Measurements from ENCODE around the gene ITGBL1. TPM values are rescaled to one million over a fixed set of nuclear protein-coding genes. Genes with fewer than 3 reads are reported as not detected.
"Not testable (repeated sequence)": the region's sequence is repeated elsewhere in the genome, so short reads cannot be mapped to it uniquely, and the experiment has no call there.

Gene ITGBL1
- total RNA-seq, 1 experiment from 2014 or later = 9.4 TPM

DNA sequence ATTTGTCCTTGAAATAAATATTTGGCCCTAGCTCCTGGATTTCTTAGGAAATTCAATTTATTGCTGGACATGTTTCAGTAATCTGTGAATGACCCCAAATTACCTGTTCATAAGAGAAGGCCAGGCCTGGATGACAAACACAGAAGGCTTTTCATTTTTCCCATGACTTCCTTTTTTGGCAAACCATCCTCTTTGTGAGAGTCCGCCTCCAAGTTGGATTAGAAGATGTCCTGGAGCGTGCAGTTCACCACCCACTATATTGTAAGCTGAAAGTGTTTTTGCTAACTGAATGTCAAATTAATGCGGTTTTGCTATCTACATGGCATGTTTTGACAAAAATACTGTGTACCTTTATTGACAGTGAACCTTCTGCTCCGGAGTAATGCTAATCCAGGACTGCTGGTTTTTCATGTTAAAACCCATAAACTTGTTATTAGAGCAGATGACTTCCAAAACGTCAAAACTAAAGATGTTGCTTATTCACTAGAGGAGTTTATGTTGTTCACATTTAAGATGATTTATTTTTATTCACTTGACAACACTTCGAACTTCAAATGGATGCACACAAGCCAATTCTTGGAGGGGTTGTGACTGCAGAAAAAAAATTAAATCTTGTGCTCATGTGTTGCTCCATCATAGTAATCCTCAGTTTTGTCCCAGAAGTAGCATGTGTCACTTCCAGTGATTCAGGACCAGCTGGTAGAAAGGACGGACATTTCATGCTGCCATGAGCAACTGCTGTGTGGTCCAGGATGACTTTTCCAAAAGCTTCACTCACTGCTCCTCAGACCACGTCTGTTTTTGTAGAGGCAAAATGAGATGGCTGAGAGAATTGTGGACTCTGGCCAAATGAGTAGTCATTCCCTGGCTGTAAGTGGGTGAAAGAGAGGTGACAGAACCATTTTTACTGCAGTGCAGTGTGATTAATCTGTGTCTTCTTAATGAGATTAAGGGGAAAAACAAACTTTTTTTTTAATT lies 71.0 kb downstream of the ITGBL1 start:
- DNase-seq = peak; percentile 76
- peaks cover 2% of the 10 kb centered on the region; the same call in 1 of the 2 replicates for H3K36me3 ChIP-seq
- no peak overlapping the region for H3K4me3 ChIP-seq
- no peaks in the 10 kb centered on the region for H3K27me3 ChIP-seq
- H3K9me3 ChIP-seq = no peaks in the 10 kb centered on the region

DNA sequence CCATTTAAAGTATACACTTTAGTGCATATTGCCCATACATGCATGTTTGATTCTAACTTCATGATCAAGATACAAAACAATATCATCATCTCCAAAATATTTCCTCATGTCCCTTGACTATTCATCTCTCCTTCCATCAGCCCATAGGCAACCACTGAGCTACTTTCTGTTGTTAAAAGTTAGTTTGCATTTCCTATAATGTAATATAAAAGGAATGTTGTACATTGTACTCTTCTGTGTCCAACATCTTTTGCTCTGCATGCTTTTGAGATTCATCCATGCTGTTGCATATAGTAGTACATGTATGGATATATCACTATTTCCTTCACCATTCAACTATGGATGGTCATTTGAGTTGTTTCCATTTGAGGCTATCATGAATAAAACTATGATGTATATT lies 74.7 kb downstream of the ITGBL1 start:
- H3K36me3 ChIP-seq = no peaks in the 10 kb centered on the region
- DNase-seq = no peak
- H3K4me3 ChIP-seq = no peak overlapping the region
- H3K27me3 ChIP-seq = no peaks in the 10 kb centered on the region
- no peaks in the 10 kb centered on the region for H3K9me3 ChIP-seq

DNA sequence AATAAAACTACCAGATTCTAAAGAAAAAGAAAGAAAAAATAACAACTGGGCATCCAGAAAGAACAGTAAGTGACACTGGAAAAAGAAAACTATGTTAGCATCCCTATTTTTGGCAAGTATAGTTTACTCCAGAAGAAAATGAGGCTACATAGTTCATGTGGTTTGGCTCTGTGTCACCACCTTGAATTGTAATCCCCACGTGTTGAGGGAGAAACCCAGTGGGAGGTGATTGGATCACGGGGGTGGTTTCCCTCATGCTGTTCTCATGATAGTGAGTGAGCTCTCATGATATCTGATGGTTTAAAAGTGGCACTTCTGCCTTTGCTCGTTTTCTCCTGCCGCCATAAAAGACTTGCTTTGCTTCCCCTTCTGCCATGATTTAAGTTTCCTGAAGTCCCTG lies 76.9 kb downstream of the ITGBL1 start:
- DNase-seq = peak; percentile 81
- no peaks in the 10 kb centered on the region for H3K36me3 ChIP-seq
- no peaks in the 10 kb centered on the region for H3K9me3 ChIP-seq
- no peaks in the 10 kb centered on the region for H3K27me3 ChIP-seq
- no peak overlapping the region for H3K4me3 ChIP-seq

DNA sequence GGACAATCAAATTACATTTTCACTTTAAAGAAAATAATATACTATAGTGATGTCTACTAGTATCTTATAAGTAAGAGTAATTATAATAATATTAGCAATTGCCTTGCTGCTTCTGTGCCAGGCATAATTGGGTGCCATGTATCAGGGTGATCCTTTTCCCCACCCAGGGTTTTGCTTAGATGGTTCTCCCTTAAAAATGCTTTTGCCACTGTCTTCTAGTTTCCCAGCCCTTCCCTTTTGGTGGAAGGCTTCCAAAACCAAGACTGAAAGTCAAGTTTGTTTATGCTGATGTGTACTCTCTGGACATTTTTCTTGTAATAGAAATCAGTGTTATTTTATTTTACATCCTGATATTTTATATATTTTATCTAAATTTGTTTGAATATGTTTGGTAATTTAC lies 77.8 kb downstream of the ITGBL1 start:
- Histone ChIP-seq H3K36me3 (no peaks in the 10 kb centered on the region), H3K9me3 (no peaks in the 10 kb centered on the region), H3K27me3 (no peaks in the 10 kb centered on the region), H3K4me3 (no peak overlapping the region)
- no peak for DNase-seq

DNA sequence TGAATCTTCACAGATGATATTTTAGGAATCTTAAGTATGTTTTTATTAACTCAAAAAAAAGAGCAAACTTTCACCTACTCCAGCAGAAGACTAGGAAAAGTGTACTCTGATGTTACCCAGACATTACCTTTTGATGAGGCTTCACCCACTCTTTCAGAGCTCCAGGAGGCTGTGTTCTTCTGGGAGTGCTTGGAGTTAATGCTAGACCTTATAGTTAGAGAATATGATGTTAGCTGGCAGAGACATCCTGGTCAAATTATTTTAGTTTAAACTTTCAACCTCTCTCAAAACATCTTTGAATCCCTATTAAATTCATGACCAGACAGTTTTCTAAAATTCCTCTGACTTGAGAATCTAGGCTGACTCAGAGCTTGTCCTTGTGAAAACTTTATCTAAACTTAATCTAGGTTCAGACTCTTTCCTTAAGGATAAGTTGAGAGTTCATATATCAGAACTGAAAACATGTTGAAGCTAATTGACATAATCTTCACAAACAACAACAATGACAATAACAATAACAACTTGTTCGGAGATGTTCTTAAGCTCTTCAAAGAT lies 82.8 kb downstream of the ITGBL1 start:
- DNase-seq = no peak

DNA sequence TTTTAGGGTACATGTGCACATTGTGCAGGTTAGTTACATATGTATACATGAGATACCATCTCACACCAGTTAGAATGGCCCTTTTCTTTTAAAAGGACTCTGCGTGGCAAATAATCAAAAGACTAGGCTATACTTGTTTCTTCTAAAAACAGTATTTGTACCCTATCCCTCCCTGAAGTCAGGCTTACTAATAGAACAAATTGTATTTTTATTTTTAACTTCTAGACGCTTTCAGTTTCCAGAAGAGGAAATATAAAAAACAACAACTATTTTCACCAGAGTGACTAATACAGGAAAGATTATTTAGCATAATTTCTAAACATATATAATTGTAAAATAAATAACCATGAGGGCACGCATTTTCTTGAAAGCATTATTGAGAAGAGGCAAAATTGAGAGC lies 83.6 kb downstream of the ITGBL1 start:
- no peaks in the 10 kb centered on the region for H3K36me3 ChIP-seq
- H3K9me3 ChIP-seq = 0 out of 2 replicates have a peak, but pooled peaks cover 2% of the 10 kb centered on the region
- H3K27me3 ChIP-seq = no peaks in the 10 kb centered on the region
- no peak overlapping the region for H3K4me3 ChIP-seq
- no peak for DNase-seq

More for the DNA sequence above, 82.8 kb downstream of the ITGBL1 start:
- Histone ChIP-seq H3K36me3 (no peaks in the 10 kb centered on the region), H3K9me3 (0 out of 2 replicates have a peak, but pooled peaks cover 2% of the 10 kb centered on the region), H3K4me3 (no peak overlapping the region), H3K27me3 (no peaks in the 10 kb centered on the region)

DNA sequence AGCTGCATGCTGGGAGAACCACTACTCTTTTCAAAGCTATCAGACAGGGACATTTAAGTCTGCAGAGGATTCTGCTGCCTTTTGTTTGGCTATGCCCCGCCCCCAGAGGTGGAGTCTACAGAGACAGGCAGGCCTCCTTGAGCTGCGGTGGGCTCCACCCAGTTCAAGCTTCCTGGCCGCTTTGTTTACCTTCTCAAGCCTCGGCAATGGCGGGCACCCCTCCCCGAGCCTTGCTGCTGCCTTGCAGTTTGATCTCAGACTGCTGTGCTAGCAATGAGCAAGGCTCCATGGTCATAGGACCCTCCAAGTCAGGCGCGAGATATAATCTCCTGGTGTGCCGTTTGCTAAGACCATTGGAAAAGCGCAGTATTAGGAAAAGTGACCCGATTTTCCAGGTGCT lies 92.1 kb downstream of the ITGBL1 start:
- H3K36me3 ChIP-seq, H3K4me3 ChIP-seq, DNase-seq, H3K9me3 ChIP-seq, H3K27me3 ChIP-seq: not testable (repeated sequence)

DNA sequence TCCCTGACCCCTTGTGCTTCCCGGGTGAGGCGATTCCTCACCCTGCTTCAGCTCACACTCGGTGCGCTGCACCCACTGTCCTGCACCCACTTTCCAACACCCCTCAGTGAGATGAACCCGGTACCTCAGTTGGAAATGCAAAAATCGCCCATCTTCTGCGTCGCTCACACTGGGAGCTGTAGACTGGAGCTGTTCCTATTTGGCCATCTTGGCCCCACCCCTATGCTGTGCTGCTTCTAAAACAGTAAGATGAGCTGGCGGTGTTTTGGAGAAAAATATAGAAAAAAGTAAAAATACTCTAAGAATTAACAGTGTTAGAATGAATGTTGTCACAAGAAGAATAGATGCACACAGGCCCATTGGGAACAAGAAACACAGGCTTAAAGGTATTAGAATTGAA lies 92.5 kb downstream of the ITGBL1 start:
- H3K4me3 ChIP-seq = no peak overlapping the region
- H3K27me3 ChIP-seq = no peaks in the 10 kb centered on the region
- no peak for DNase-seq
- H3K9me3 ChIP-seq = no peaks in the 10 kb centered on the region
- no peaks in the 10 kb centered on the region for H3K36me3 ChIP-seq

DNA sequence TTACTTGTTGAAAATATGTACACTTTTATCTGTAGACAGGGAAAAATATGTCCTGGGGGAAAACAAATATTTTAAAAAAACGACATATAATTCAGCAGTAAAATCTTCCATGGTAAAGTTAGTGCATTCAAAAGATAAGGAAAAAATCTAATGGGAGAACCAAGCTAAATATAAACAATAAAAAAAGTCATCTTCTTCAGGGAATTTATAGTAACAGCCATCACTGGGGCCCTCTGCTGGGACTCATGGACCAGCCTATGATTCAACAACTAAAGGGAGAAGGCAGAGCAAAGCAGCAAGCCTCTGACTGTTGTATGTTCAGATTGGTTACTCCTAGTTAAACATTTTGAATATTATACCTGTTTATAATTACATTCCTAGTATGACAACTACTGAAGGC lies 93.0 kb downstream of the ITGBL1 start:
- H3K4me3 ChIP-seq = no peak overlapping the region
- H3K36me3 ChIP-seq = no peaks in the 10 kb centered on the region
- DNase-seq = peak; percentile 28
- H3K9me3 ChIP-seq = no peaks in the 10 kb centered on the region
- H3K27me3 ChIP-seq = no peaks in the 10 kb centered on the region

DNA sequence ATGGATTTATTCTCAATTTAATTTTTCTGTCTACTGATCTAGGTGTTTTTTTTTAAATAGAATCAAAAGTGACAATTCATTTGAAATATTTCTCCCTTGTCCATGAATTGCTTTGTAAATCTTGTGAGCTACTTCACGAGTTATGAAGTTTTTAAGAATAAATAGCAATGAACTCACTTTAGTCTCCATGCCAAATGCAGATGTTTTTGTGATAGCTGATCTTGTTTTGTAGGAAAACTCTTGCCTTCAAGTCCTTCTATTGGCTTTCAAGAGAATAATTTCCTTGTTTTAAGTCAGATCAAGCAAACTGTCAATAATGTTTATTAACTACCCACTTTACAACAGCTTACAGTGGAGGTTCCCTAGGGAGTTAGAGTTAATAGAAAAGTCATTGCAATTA lies 99.8 kb downstream of the ITGBL1 start:
- Histone ChIP-seq H3K4me3 (no peak overlapping the region), H3K9me3 (no peaks in the 10 kb centered on the region), H3K27me3 (no peaks in the 10 kb centered on the region), H3K36me3 (no peaks in the 10 kb centered on the region)
- no peak for DNase-seq

DNA sequence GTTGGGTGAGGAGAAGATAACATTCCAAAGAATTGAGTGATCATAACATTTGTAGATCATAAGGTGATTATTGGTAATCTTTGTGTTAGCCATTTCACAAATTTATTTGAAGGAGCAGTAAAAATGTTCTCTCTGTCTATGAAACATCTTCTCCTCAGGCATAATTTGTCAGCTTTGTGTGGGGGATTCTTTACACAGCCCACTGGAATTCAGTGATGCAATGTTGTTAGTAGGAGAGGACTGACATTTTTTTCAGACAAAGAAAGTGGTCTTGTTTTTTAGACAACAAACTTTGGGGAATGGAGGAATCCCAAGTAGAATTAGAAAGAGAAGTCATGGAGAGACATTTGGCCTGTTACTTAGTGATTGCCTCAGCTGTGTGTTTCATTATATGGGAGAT lies 100.3 kb downstream of the ITGBL1 start:
- no peak overlapping the region for H3K4me3 ChIP-seq
- no peaks in the 10 kb centered on the region for H3K36me3 ChIP-seq
- H3K9me3 ChIP-seq = no peaks in the 10 kb centered on the region
- no peaks in the 10 kb centered on the region for H3K27me3 ChIP-seq
- DNase-seq = no peak

DNA sequence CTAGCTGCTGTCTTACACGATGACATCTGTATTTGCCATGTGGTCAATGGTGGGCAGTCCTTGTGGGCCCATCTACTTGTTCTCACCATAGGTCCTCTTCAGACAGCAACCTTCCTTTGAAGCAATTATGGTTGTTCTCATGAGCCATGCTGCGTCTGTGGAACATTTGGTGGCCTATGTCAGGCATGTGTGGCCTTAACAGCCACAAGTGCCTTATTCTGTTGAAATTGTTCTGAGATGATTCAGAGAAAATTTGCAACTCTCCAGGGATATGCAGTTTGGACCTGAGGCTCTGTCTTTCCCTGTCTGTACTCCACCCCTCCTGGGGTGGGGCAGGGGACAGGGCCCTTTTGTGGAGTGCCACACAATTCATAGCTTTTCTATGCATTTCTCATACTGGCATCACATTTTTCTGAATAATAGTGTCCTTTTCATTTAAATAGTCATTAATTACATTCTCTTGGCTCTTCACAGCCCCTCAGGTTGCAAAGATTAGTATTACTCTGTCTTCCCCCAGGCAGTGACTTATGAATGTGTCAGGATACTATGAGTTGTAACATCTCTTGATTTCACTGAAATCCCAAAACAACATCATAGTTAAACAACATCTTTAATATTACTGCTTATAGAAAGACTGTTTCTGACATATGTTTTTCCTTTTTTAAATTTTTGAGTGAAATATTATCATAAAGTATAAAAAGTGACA lies 102.1 kb downstream of the ITGBL1 start:
- Histone ChIP-seq H3K27me3 (no peaks in the 10 kb centered on the region), H3K36me3 (no peaks in the 10 kb centered on the region), H3K9me3 (no peaks in the 10 kb centered on the region), H3K4me3 (no peak overlapping the region)
- no peak for DNase-seq

DNA sequence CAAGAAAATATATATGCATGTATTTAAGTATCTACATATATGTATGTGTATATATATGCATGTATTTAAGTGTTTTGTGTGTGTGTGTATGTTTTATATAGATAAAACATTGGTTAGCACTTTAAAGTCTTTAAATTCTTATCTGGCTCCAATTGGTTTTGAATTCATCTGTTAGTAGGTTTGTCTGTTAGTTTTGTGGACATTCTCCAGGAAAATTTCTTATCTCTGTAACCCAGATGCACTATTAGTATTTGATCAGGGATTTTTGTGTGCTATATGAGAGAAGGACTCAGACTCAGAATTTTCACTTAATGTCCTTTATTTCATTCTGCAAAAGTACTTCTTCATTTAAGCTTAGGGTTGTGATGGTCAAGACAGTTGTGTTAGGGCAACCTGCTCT lies 103.1 kb downstream of the ITGBL1 start:
- H3K9me3 ChIP-seq = no peaks in the 10 kb centered on the region
- no peaks in the 10 kb centered on the region for H3K27me3 ChIP-seq
- DNase-seq = no peak

DNA sequence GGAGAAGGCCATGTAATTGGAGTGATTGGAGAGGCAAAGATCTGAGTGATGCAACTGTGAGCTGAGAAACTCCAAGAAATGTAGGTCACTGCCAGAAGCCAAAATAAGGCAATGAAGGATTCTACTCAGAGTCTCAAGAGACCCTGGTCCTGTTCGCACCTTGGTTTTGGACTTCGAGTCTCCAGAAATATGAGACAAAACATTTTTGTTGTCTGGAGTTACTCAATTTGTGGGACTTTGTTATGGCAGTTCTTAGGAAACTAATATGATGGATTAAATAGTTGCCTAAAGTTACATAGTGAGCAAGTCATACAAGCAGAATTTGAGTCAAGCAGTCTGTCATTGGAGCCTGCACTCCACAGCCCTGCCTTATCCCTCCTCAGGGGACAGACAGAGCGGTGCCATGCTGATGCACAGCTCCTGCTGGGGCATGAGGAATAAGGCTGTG lies 104.2 kb downstream of the ITGBL1 start:
- no peak overlapping the region for H3K4me3 ChIP-seq
- H3K27me3 ChIP-seq = no peaks in the 10 kb centered on the region
- peak; percentile 45 for DNase-seq
- H3K9me3 ChIP-seq = no peaks in the 10 kb centered on the region; the same call in 1 of the 2 replicates
- no peaks in the 10 kb centered on the region for H3K36me3 ChIP-seq

More for the DNA sequence above, 103.1 kb downstream of the ITGBL1 start:
- Histone ChIP-seq H3K4me3 (no peak overlapping the region), H3K36me3 (no peaks in the 10 kb centered on the region)

DNA sequence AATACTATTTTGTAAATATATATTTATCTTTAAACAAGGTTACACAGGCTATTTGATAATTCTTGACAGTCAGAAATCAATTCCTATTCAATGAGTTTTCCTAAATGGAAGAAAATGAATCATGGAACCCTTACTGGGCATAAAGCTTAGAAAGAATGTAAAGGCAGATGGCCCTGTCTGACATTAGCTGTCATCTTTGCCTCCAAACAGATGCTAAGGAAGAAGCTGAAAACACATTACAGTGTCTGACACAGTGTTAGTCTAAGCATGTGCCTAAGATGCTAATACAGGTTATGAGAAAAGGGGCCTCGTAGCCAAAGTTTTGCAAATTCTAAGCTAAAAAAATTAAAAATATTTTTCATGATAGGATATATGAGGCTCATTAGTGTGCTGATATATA lies 112.8 kb downstream of the ITGBL1 start:
- no peak overlapping the region for H3K4me3 ChIP-seq
- H3K9me3 ChIP-seq = no peaks in the 10 kb centered on the region; the same call in 1 of the 2 replicates
- no peaks in the 10 kb centered on the region for H3K36me3 ChIP-seq
- no peaks in the 10 kb centered on the region for H3K27me3 ChIP-seq
- DNase-seq = no peak

DNA sequence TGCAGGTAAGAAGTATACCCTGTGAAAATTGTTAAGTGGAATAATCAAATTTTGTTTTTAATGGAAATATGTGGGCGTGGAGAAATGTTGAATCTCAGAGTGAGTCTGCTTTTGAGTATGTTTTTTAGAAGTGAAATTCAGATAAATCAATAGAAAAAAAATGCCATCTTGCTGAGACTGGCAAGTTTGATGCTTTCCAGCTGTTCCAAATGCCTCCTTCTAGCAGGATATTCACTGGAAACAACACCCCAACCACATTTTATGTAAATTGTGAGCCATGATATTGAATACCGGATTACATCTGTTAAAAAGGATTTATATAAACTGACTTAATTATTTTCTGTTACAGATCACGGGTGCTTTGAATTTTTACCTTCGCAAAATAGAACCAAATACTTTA lies 115.4 kb downstream of the ITGBL1 start:
- H3K4me3 ChIP-seq = no peak overlapping the region
- no peak for DNase-seq
- H3K36me3 ChIP-seq = no peaks in the 10 kb centered on the region
- H3K27me3 ChIP-seq = no peaks in the 10 kb centered on the region
- no peaks in the 10 kb centered on the region for H3K9me3 ChIP-seq

DNA sequence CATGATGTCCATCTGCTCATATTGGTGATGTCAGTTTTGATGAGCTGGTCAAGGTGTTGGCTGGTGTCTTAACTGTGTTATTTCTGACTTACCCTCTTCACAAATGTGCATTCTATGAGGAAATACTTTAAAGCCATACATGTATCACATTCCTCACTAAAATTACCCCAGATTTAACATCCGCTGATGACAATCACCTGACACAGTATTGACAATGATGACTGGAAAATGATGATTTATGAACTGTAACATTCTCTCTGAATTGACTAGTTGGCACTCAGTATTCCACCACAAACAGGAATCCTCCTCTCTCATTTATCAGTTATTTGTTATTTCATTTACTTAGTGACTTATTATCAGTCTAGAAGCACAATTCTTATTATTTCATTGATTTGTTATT lies 117.3 kb downstream of the ITGBL1 start:
- Histone ChIP-seq H3K27me3 (no peaks in the 10 kb centered on the region), H3K4me3 (no peak overlapping the region), H3K9me3 (no peaks in the 10 kb centered on the region), H3K36me3 (no peaks in the 10 kb centered on the region)
- DNase-seq = no peak
